OCI-LY1 (cell line): ENCODE data around the gene PDAP1.

Source experiments
- H2AFZ ChIP-seq: fragments of 200-600 bp; sonication (generic), shearing (Covaris generic); 2 replicates; pipeline ENCODE4 v1.6.0; 2014; ENCODE audit warnings: antibody characterized with exemption, mild to moderate bottlenecking, low read length
- H3F3A ChIP-seq: fragments of 200-600 bp; sonication (generic), shearing (Covaris generic); 2 replicates; pipeline ENCODE4 v1.6.0; 2014; ENCODE audit warnings: mild to moderate bottlenecking, antibody characterized with exemption, low read length, moderate library complexity; ENCODE audit not compliant: insufficient read depth
- H3K27ac ChIP-seq: fragments of 200-600 bp; sonication (generic); 2 replicates; pipeline ENCODE4 v1.5.1; 2014; ENCODE audit warnings: low read length, mixed run types, mild to moderate bottlenecking, low read depth; ENCODE audit not compliant: poor library complexity, severe bottlenecking
- H3K27me3 ChIP-seq: fragments of 200-600 bp; sonication (generic); 2 replicates; pipeline ENCODE4 v1.6.0; 2014; ENCODE audit warnings: antibody characterized with exemption, mild to moderate bottlenecking, low read length, moderate library complexity; ENCODE audit not compliant: insufficient read depth
- H3K36me3 ChIP-seq: fragments of 200-600 bp; sonication (generic); 2 replicates; pipeline ENCODE4 v1.6.1; 2014; ENCODE audit warnings: mild to moderate bottlenecking, antibody characterized with exemption, low read length, moderate library complexity, mixed read lengths; ENCODE audit not compliant: insufficient read depth
- H3K4me1 ChIP-seq: fragments of 200-600 bp; sonication (generic); 2 replicates; pipeline ENCODE4 v1.5.1; 2014; ENCODE audit warnings: mild to moderate bottlenecking, low read length, moderate library complexity; ENCODE audit not compliant: insufficient read depth, severe bottlenecking
- H3K4me2 ChIP-seq: fragments of 200-600 bp; sonication (generic), shearing (Covaris generic); 2 replicates; pipeline ENCODE4 v1.6.1; 2014; ENCODE audit warnings: low read length
- H3K4me3 ChIP-seq: fragments of 200-600 bp; sonication (generic); 2 replicates; pipeline ENCODE4 v1.5.1; 2014; ENCODE audit warnings: low read length, low read depth, mild to moderate bottlenecking, mixed read lengths; ENCODE audit not compliant: poor library complexity, severe bottlenecking
- H3K79me2 ChIP-seq: fragments of 200-600 bp; shearing (Covaris generic); 2 replicates; pipeline ENCODE4 v1.6.1; 2016; ENCODE audit warnings: mixed run types, low read length, mixed read lengths; ENCODE audit not compliant: insufficient read depth
- H3K9ac ChIP-seq: fragments of 200-600 bp; sonication (generic), shearing (Covaris generic); 2 replicates; pipeline ENCODE4 v1.6.1; 2014; ENCODE audit warnings: mild to moderate bottlenecking, low read length, mixed read lengths
- H3K9me2 ChIP-seq: fragments of 200-600 bp; sonication (generic), shearing (Covaris generic); 2 replicates; pipeline ENCODE4 v1.6.1; 2014; ENCODE audit warnings: low read depth, mild to moderate bottlenecking, low read length, mixed read lengths
- H3K9me3 ChIP-seq: fragments of 200-600 bp; shearing (Covaris generic); 2 replicates; pipeline ENCODE4 v1.6.1; 2014; ENCODE audit warnings: low read length, mixed read lengths
- H4K20me1 ChIP-seq: fragments of 200-600 bp; sonication (generic), shearing (Covaris generic); 2 replicates; pipeline ENCODE4 v1.6.0; 2016; ENCODE audit warnings: mild to moderate bottlenecking, low read length; ENCODE audit not compliant: insufficient read depth
- EZH2 ChIP-seq: fragments of 200-600 bp; sonication (generic), shearing (Covaris generic); IDR thresholded peaks from 2 replicates; pipeline ENCODE4 v1.8.0; 2017; ENCODE audit warnings: borderline replicate concordance, mixed run types, mild to moderate bottlenecking, antibody characterized with exemption, low read length, moderate library complexity, mixed read lengths
- TF ChIP-seq, protein P1 (sequence below): fragments of 200-600 bp; sonication (generic), shearing (Covaris generic); IDR thresholded peaks from 2 replicates; pipeline ENCODE4 v1.5.1; 2017; ENCODE audit warnings: mild to moderate bottlenecking, antibody characterized with exemption, low read length, moderate library complexity, mixed read lengths

Gene PDAP1

DNA sequence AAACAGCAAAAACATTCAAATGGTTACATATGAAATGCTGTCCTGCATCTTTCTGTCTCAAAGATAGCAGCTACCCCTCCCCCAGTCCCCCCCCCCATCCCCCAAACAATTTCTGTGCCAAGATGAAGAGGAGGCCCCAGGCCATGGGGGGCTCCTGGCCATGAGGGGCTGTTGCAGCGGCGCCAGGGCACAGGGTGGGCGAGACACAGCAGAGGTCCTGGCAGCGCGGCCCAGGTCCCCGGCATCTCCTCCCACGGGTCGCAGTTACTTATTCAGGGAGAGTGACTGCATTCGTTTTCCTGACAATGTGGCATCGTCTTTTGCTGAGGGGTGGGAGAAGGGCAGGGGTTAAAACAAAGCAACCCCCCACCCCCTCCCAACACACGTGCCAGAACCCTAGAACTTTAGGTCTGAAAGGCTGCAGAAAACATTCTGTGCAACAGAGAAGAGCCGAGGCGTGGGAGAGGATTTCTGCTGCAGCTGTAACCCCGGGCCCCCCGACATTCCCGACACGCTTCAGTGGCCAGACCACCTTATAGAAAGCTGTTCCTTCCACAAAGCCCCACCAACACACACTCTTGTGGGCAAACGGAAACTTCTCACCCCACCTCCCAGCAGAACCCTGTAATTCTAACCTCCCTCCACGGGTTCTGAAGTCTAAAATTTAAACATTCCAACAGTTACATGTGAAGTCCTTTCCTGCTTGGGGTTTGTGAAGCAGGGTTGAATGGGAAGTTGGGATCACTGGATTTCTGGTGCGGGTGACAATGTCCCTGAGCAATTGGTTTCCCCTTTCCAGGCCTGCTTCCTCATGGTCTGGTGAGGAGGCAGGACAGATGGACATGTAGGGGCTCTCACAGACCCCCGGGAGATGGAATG lies 11.7 kb downstream of the PDAP1 start:
- no peak overlapping the region for H3K27ac ChIP-seq
- H3K36me3 ChIP-seq = peaks cover 93% of the 10 kb centered on the region
- no peaks in the 10 kb centered on the region for H4K20me1 ChIP-seq
- no peaks in the 10 kb centered on the region for H3K9me3 ChIP-seq
- H3K9me2 ChIP-seq = no peaks in the 10 kb centered on the region
- no peak overlapping the region for H3K4me2 ChIP-seq
- TF ChIP-seq EZH2 = no peak
- TF ChIP-seq, protein P1, sequence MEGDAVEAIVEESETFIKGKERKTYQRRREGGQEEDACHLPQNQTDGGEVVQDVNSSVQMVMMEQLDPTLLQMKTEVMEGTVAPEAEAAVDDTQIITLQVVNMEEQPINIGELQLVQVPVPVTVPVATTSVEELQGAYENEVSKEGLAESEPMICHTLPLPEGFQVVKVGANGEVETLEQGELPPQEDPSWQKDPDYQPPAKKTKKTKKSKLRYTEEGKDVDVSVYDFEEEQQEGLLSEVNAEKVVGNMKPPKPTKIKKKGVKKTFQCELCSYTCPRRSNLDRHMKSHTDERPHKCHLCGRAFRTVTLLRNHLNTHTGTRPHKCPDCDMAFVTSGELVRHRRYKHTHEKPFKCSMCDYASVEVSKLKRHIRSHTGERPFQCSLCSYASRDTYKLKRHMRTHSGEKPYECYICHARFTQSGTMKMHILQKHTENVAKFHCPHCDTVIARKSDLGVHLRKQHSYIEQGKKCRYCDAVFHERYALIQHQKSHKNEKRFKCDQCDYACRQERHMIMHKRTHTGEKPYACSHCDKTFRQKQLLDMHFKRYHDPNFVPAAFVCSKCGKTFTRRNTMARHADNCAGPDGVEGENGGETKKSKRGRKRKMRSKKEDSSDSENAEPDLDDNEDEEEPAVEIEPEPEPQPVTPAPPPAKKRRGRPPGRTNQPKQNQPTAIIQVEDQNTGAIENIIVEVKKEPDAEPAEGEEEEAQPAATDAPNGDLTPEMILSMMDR = no peak
- H3K4me3 ChIP-seq = no peak overlapping the region
- no peak overlapping the region for H3K9ac ChIP-seq
- H2AFZ ChIP-seq = no peak overlapping the region
- no peaks in the 10 kb centered on the region for H3K27me3 ChIP-seq
- H3F3A ChIP-seq = no peaks in the 10 kb centered on the region
- no peaks in the 10 kb centered on the region for H3K79me2 ChIP-seq
- peaks cover 18% of the 10 kb centered on the region for H3K4me1 ChIP-seq

DNA sequence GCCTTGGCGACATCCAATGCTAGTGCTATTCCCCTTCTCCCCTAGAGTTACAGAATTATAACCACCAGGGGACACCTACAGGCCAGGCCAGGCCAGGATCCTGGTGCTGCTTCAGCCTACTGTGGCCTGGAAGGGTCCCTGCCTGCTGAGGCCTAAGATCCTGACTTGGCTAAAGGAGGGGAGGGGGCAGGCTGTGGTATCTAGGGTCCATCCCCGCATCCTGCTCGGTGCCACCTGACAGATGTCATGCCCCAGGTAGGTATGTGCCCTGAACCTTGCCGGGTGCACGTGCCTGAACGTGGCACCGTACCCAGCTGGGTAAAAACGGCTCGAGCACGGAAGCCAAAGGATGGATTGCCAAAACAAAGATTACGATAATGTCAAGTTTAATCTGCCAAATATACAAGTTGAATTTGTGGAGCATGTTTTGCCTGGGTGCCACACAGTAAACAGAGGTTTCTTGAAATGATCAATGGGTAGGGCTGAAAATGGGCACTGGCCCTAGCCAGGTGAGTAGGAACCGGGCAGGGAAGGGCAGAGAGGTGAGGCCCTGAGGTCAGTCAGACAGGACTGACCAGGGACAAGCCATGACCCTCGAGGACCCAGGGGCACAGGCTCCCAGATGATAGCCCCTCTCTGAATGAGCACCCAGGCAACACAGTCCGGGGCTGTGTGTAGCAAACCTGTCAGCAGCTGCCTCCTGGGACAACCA lies 12.6 kb downstream of the PDAP1 start:
- Histone ChIP-seq H3K4me1 (peaks cover 18% of the 10 kb centered on the region), H2AFZ (no peak overlapping the region), H3F3A (no peaks in the 10 kb centered on the region), H3K9ac (no peak overlapping the region), H3K27me3 (no peaks in the 10 kb centered on the region), H3K79me2 (no peaks in the 10 kb centered on the region), H3K27ac (no peak overlapping the region), H3K9me2 (no peaks in the 10 kb centered on the region), H3K4me2 (no peak overlapping the region), H3K4me3 (no peak overlapping the region), H3K9me3 (no peaks in the 10 kb centered on the region), H3K36me3 (peaks cover 93% of the 10 kb centered on the region), H4K20me1 (no peaks in the 10 kb centered on the region)
- no peak for TF ChIP-seq EZH2
- TF ChIP-seq, protein P1 = no peak; the same call in 1 of the 2 replicates

GRCh38 chr7:99394188-99394502 lies 14.3 kb downstream of the PDAP1 start:
- no peaks in the 10 kb centered on the region for H4K20me1 ChIP-seq
- no peak overlapping the region for H3K27ac ChIP-seq
- H2AFZ ChIP-seq = no peak overlapping the region
- H3K79me2 ChIP-seq = no peaks in the 10 kb centered on the region
- H3K27me3 ChIP-seq = no peaks in the 10 kb centered on the region
- peaks cover 18% of the 10 kb centered on the region for H3K4me1 ChIP-seq
- H3K9ac ChIP-seq = no peak overlapping the region
- H3K4me2 ChIP-seq = no peak overlapping the region
- H3F3A ChIP-seq = no peaks in the 10 kb centered on the region
- H3K9me2 ChIP-seq = no peaks in the 10 kb centered on the region
- no peak overlapping the region for H3K4me3 ChIP-seq
- TF ChIP-seq, protein P1 = no peak
- no peak for TF ChIP-seq EZH2
- no peaks in the 10 kb centered on the region for H3K9me3 ChIP-seq
- peaks cover 93% of the 10 kb centered on the region for H3K36me3 ChIP-seq
